NCI-H82 treated with DMSO at 0.1 percent for 48 hours (cell line): ENCODE data around the gene ENTPD6.
"Not testable (repeated sequence)": the region's sequence is repeated elsewhere in the genome, so short reads cannot be mapped to it uniquely, and the experiment has no call there.

ENCODE experiments used
- DNase-seq: peaks from one replicate; lab custom pipeline; 2025; ENCODE audit not compliant: unreplicated experiment; lab: John Stamatoyannopoulos, UW

ENTPD6 gene

GRCh38 chr20:25240851-25241658 is 45.5 kb downstream of the ENTPD6 start:
- DNase-seq: not testable (repeated sequence)

- DNase-seq: not testable (repeated sequence)
Measured at GRCh38 chr20:25241659-25241955, 46.1 kb downstream of the ENTPD6 start.

GRCh38 chr20:25242231-25242630 is 46.7 kb downstream of the ENTPD6 start:
- no peak for DNase-seq

- DNase-seq: no peak
Measured at GRCh38 chr20:25243416-25243979, 48.0 kb downstream of the ENTPD6 start.

GRCh38 chr20:25244976-25245375 is 49.5 kb downstream of the ENTPD6 start:
- DNase-seq: no peak

GRCh38 chr20:25245461-25245860 is 49.9 kb downstream of the ENTPD6 start:
- peak; percentile 47 for DNase-seq

- peak; percentile 33 for DNase-seq
Measured at GRCh38 chr20:25246182-25246999, 50.9 kb downstream of the ENTPD6 start.

GRCh38 chr20:25247000-25247517 is 51.5 kb downstream of the ENTPD6 start:
- peak; percentile 70 for DNase-seq

- no peak for DNase-seq
Measured at GRCh38 chr20:25247518-25247955, 52.0 kb downstream of the ENTPD6 start.

GRCh38 chr20:25247956-25248785 is 52.7 kb downstream of the ENTPD6 start, which contains the start of gene PYGB:
Gene PYGB, plus strand, starts transcription at chr20:25248085. Its CDS starts 94 bp downstream, at chr20:25248179.
- peak; percentile 35 for DNase-seq

- no peak for DNase-seq
Measured at GRCh38 chr20:25248786-25249172, 53.3 kb downstream of the ENTPD6 start.

- no peak for DNase-seq
Measured at GRCh38 chr20:25249198-25249931, 53.9 kb downstream of the ENTPD6 start.

GRCh38 chr20:25250508-25250907 is 55.0 kb downstream of the ENTPD6 start:
- no peak for DNase-seq

- DNase-seq: no peak
Measured at GRCh38 chr20:25251019-25251418, 55.5 kb downstream of the ENTPD6 start.

GRCh38 chr20:25251558-25251957 is 56.0 kb downstream of the ENTPD6 start:
- DNase-seq: peak; percentile 97

GRCh38 chr20:25252230-25252651 is 56.7 kb downstream of the ENTPD6 start:
- DNase-seq: no peak

GRCh38 chr20:25252686-25253421 is 57.3 kb downstream of the ENTPD6 start:
- no peak for DNase-seq

- no peak for DNase-seq
Measured at GRCh38 chr20:25253606-25254275, 58.2 kb downstream of the ENTPD6 start.

GRCh38 chr20:25254571-25254970 is 59.1 kb downstream of the ENTPD6 start:
- peak; percentile 75 for DNase-seq
